HuH-7 (cell line): ENCODE measurements around the gene MIER1.
A peak's percentile ranks its signal among the peaks of the same experiment; 100 is the strongest.
"Not testable (repeated sequence)": the region's sequence is repeated elsewhere in the genome, so short reads cannot be mapped to it uniquely, and the experiment has no call there.

ENCODE experiments used
- DNase-seq: peaks from one replicate; pipeline ENCODE4 v3.0.0; 2011; ENCODE audit warnings: low spot score

The MIER1 gene

GRCh38 chr1:66938613-66939012 is 13.8 kb downstream of the MIER1 start:
- DNase-seq: no peak

GRCh38 chr1:66940981-66941380 is 16.2 kb downstream of the MIER1 start:
- no peak for DNase-seq

- no peak for DNase-seq
Observed at GRCh38 chr1:66943361-66943969, 18.7 kb downstream of the MIER1 start.

DNA sequence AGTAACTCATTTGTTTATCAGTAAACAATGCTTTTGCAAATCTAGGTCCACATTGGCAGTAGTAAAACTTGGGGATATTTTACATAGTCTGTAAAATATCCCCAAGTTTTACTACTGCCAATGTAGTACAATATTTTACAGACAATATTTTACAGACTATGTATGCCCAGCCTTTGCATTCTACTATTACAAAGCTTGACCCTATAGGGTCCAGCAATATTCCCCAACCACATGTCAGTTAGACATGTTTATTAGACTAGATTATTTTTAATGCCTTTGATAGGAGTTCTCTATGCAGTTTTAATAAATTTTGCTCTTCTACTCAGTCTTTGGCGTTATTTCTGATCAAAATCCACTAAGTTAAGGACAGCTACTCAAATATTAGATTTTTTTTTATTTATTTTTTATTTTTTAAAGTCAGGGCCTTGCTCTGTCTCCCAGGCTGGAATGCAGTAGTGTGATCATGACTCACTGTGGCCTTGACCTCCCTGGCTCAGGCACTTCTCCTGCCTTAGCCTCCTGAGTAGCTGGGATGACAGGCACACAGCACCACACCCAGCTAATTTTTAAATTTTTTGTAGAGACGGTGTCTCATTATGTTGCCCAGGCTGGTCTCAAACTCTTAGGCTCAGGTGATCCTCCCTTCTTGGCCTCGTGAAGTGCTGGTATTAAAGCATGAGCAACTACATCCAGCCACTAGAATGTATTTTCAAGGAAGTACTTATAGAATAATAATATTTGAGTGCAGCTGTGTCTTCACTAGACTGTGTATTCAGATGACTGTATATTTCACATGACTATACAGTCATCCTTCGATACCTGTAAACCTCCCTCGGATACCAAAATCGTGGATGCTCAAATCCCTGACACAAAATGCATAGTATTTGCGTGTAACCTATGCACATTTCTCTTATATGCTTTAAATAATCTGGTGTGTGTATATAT is 19.8 kb downstream of the MIER1 start:
- DNase-seq: no peak

DNA sequence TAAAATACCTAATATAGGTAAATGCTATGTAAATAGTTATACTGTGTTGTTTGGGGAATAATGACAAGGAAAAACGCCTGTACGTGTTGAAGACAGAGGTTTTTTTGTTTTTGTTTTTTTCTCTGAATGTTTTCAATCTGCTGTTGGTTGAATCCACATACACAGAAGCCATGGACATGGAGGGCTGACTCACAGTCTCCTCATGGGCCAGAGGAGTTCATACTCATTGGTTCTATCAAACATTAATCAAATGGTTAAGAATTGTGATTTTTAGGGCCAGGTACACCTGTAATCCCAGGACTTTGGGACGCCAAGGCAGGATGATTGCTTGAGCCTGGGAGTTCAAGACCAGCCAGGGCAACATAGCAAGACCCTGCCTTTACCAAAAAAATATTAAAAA is 20.5 kb downstream of the MIER1 start:
- DNase-seq: no peak

DNA sequence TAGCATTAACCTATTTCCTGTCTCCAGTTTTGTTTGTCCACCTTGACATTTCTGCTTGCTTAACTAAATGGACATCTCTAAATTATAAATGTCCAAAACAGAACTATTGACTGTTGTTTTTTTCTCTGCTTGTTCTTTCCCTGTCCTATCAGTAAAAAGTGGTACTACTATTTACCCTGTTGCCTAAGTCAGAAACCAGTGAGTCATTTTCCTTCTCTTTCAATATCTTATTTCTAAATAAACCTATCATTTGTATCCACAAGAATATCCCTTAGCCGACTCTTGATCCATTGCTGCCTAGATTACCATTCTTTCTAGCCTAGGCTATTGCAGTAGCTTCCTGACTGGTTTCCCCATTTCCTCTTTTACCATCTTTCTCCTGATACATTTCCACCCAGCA is 22.5 kb downstream of the MIER1 start:
- no peak for DNase-seq

DNA sequence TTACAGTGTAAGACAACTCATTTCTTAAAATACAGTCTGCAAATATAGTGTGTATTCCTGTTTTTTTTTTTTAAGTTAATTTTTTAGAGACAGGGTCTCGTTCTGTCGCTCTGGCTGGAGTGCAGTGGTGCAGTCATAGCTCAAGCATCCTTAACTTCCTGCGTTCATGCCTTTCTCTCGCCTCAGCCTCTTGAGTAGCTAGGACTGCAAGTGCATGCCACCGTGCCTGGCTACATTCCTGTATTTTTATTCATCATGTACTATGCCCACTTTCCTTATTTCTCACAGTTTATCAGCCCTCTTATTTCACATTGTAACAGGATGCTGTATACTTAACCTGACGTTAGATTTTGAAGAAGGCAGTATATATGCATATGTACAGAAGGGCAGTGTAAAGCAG is 26.7 kb downstream of the MIER1 start:
- no peak for DNase-seq

- no peak for DNase-seq
Observed at GRCh38 chr1:66954208-66954607, 29.4 kb downstream of the MIER1 start.

DNA sequence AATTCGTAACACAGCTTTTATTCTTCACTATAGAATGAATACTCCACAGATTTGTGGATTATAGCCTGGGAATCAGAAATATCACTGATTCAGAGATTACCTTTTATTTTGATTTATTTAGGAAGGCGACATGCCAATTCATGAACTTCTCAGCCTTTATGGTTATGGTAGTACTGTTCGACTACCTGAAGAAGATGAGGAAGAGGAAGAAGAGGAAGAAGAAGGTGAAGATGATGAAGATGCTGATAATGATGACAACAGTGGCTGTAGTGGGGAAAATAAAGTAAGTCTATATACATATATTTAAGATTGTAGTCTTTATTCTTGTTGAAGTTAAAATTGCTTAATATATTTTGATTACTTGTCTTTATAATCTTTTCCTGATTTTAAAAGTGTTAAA is 33.1 kb downstream of the MIER1 start:
- DNase-seq: no peak

- DNase-seq: not testable (repeated sequence)
Observed at GRCh38 chr1:66966188-66966873, 41.5 kb downstream of the MIER1 start.

DNA sequence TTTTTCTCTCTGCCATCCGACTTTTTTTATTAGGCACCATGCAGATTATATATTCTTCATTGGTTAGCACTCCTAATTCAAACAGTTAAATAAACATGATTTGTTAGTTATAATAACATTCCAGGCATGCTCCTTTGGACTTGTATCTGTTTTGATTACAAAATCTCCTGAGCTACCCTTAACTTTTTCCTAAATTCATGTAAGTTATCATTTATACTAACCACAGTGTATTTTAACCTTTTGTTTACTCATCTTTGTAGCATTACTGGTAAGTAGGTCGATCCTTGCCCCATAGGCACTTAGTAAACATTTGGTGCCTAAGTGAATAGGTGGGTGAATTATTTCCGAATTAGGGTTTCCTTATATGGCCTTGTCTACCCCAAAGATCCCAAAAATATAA is 43.8 kb downstream of the MIER1 start:
- DNase-seq: no peak

GRCh38 chr1:66978201-66978600 is 53.4 kb downstream of the MIER1 start:
- DNase-seq: no peak

DNA sequence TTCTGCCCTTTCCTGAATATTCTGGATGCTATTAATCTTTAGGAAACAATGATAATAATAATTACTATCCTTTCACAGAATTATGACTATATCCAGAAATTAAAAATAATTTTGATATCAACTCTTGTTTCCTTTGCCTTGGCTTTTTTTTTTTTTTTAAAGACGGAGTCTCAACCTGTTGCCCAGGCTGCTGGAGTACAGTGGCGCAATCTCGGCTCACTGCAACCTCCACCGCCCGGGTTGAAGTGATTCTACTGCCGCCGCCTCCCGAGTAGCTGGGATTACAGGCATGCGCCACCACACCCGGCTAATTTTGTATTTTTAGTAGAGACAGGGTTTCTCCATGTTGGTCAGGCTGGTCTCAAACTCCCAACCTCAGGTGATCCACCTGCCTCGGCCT is 54.8 kb downstream of the MIER1 start:
- DNase-seq: not testable (repeated sequence)

DNA sequence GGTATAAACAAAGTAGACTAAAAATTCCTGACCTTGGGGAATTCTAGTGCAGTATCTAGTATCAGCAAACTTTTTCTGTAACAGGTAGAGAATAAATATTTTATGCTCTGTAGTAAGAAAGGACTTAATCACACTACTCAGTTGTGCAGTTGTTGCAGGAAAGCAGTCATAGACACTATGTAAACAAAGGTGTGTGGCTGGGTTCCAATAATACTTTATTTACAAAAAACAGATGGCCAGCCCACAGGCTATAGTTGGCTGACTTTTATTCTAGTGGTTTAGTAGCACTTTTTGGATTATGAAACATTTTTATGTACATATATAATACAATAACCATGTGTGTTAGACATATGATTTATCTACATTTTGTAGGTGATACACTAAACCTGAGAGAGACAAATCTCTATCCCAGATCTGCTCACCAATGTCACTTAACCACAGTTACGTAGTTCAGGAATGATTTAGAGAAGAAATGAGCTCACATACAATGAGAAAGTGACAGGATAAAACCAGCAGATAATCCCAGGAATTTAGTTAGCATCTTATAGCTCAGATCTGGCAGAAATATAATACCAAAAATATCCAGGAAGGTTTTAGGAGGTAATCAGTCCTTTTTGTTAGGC is 56.1 kb downstream of the MIER1 start:
- DNase-seq: no peak

DNA sequence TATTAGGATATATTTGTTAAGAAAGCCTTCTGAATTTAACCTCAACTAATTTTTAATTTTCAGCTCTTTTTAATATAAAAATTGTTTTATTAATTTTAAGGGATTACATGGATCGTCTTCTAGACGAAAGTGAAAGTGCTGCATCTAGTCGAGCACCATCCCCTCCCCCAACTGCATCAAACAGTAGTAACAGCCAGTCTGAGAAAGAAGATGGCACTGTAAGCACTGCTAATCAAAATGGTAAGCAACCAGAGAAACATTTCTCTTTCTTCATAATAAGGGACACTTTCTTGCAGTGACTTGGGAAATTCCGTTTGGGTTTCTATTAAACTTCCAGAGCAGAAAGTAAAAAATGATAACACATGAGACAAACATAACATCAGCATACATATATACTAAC is 56.9 kb downstream of the MIER1 start:
- DNase-seq: no peak

- no peak for DNase-seq
Observed at GRCh38 chr1:66982561-66983260, 57.9 kb downstream of the MIER1 start.

DNA sequence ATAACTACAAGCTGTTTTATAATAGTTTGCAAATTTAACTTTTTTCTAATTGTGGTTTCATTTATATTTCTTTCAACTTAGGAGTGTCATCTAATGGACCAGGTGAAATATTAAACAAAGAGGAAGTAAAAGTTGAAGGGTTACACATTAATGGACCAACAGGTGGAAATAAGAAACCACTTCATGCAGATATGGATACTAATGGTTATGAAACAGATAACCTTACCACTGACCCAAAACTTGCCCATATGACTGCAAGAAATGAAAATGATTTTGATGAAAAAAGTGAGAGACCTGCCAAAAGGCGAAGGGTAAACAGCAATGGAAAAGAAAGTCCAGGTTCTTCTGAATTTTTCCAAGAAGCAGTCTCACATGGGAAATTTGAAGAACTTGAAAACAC is 59.7 kb downstream of the MIER1 start:
- DNase-seq: no peak

- DNase-seq: no peak
Observed at GRCh38 chr1:66985835-66986234, 61.0 kb downstream of the MIER1 start.

DNA sequence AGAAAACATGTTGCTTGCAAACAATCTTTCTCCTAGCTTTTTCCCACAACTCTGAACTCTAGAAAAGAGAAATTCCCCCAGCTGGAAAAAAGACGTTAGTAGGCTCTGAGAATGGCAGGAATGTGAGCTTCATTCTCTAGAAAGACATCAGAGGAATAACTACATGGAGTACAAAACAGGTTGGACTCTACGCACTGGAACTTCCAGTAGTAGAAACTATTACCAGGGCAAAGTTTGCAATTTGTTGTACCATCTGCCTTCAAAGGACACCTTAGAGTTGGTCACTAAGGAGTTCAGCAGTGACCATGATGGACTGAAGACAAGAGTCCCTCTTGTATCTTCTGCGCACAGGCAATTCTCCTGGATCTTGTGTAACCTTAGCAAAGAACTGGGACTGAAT is 68.3 kb downstream of the MIER1 start:
- no peak for DNase-seq

DNA sequence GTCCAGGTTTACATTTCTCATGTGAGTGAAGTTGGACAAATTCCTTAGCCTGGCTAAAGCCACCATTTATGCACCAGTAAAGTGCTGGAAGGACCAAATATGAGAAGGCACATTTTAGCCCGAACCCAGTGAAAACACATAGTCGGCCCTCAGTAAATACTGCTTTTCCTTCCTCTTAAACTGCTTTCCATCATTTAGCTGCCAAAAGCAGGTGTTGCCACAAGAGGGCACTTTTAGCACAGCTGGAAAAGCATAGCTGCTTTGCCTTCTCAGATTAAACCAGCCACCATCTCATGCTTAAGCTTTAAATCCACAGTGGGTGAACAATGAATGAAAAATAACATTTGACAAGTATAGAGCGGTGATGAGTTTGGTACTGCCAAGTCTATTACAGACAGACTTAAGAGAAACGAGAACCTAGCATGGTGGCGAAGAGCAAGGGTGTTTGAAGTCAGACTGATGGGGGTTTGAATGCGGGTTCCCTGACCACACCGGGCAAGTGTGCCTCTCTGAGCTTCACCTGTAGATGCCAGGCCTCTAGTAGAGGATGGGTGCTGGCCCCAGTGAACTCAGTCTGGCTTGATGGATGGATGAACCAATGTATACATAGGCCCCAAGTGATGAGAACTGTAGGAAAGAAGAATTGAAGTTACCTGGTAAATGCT is 71.4 kb downstream of the MIER1 start:
- peak; percentile 19 for DNase-seq

DNA sequence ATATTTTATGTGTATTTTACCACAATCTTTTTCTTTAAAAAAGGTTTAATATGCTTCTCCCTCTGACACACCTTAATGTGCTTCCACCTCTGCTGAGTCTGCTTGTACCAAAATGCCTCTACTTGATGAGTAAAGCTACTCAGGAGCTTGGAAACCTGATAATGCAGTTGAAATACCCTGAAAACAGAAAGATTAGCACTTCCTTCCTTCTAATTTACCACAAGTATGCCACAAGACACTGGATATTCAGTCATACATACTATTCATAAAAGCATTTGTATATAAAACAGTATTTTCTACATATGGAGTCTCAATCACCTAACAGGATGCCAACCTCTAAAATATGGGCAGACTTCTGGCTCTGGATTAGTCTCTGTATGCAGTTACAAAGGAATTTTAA is 74.2 kb downstream of the MIER1 start:
- DNase-seq: no peak
